Cardiac fibroblast (primary cell): ENCODE data around the gene NRSN2.
"Not testable (repeated sequence)": the region's sequence is repeated elsewhere in the genome, so short reads cannot be mapped to it uniquely, and the experiment has no call there.

Experiments
- DNase-seq, 2 donors: peaks; one replicate each; pipeline versions ENCODE4 v3.0.0 to v3.0.0-alpha.2; 2010; ENCODE audit warnings: low read depth in 2 of 2
- H3K4me3 ChIP-seq, 2 donors: replicated peaks in 1 of 2; 1 replicate in 1 of 2; 2 replicates in 1 of 2; pipeline ENCODE4 v1.5.1; 2011; ENCODE audit warnings: low read depth in 2 of 2, low read length in 2 of 2, mild to moderate bottlenecking in 2 of 2, moderate library complexity in 1 of 2
- CTCF ChIP-seq: IDR thresholded peaks from one replicate; pipeline ENCODE4 v1.5.1; 2011; ENCODE audit warnings: low read depth, mild to moderate bottlenecking, low read length, inconsistent platforms

The NRSN2 gene

GRCh38 chr20:329851-330232 lies 17.1 kb upstream of the NRSN2 start:
- no peak for DNase-seq
- TF ChIP-seq CTCF = no peak
- H3K4me3 ChIP-seq = no peak overlapping the region

GRCh38 chr20:330233-331149 lies 16.4 kb upstream of the NRSN2 start:
- peak; percentile 80 for DNase-seq
- TF ChIP-seq CTCF = peak; percentile 91
- no peak overlapping the region for H3K4me3 ChIP-seq

- no peak for TF ChIP-seq CTCF
- no peak for DNase-seq
- H3K4me3 ChIP-seq = no peak overlapping the region
Measured at GRCh38 chr20:334578-334977, 12.3 kb upstream of the NRSN2 start.

- not testable (repeated sequence) for H3K4me3 ChIP-seq, DNase-seq
Measured at GRCh38 chr20:336040-336439, 10.9 kb upstream of the NRSN2 start.

GRCh38 chr20:341682-342081 lies 5.2 kb upstream of the NRSN2 start:
- H3K4me3 ChIP-seq = no peak overlapping the region
- DNase-seq = peak; percentile 76 to 97
- TF ChIP-seq CTCF = no peak

GRCh38 chr20:343107-343506 lies 3.8 kb upstream of the NRSN2 start:
- no peak overlapping the region for H3K4me3 ChIP-seq
- TF ChIP-seq CTCF = no peak
- no peak for DNase-seq

GRCh38 chr20:346033-346639 lies 775 bp upstream of the NRSN2 start:
- DNase-seq = no peak
- TF ChIP-seq CTCF = no peak
- peak overlapping the region; percentile 66 to 79 for H3K4me3 ChIP-seq
